ENCODE data around the gene NPS. TPM values are rescaled to one million over a fixed set of nuclear protein-coding genes. Genes with fewer than 3 reads are reported as not detected.

NPS gene
- total RNA-seq, 1 experiment from 2014 or later: not detected

GRCh38 chr10:127580822-127581221 is 31.7 kb downstream of the NPS start:
- no TSS peak for BruUV-seq (replicated peaks)
- Histone ChIP-seq H3K9me3 (no peaks in the 10 kb centered on the region), H3K4me3 (ENCODE audit: low read depth, low read length) (no peak overlapping the region), H3K27me3 (replicated peaks; ENCODE audit: control insufficient read depth, insufficient read depth, low read length) (no peaks in the 10 kb centered on the region; the same call in 1 of the 2 replicates), H3K36me3 (ENCODE audit: control insufficient read depth, insufficient read depth, low read length) (no peaks in the 10 kb centered on the region), H3K4me1 (no peaks in the 10 kb centered on the region)
- Mint-ChIP-seq H3K27me3 (ENCODE audit: insufficient read depth, unreplicated experiment) (peaks cover 14% of the 10 kb centered on the region), H3K4me3 (ENCODE audit: unreplicated experiment) (no peak overlapping the region), H3K4me1 (ENCODE audit: low read depth, unreplicated experiment) (no peaks in the 10 kb centered on the region), H3K36me3 (ENCODE audit: insufficient read depth, unreplicated experiment) (no peaks in the 10 kb centered on the region), H3K9me3 (ENCODE audit: unreplicated experiment) (no peaks in the 10 kb centered on the region), H3K27ac (ENCODE audit: unreplicated experiment) (no peak overlapping the region)
- POLR2A ChIA-PET: no interaction called here
- no peak for DNase-seq
- CTCF ChIA-PET: no interaction called here
- no peak for TF ChIP-seq CTCF (IDR thresholded peaks at IDR 0.05; ENCODE audit: insufficient read depth in 1 of 2, low read depth in 1 of 2, low read length in 1 of 2, severe bottlenecking in 1 of 2, unreplicated experiment in 1 of 2)
- intact Hi-C loops (cut with micrococcal nuclease; ENCODE audit: unreplicated experiment): no loop called here

GRCh38 chr10:127585519-127586023 is 36.5 kb downstream of the NPS start:
- ChIA-PET POLR2A (no interaction called here), CTCF (no interaction called here)
- intact Hi-C loops (cut with micrococcal nuclease; ENCODE audit: unreplicated experiment): no loop called here
- BruUV-seq (replicated peaks): no TSS peak
- Mint-ChIP-seq H3K4me3 (ENCODE audit: unreplicated experiment) (no peak overlapping the region), H3K4me1 (ENCODE audit: low read depth, unreplicated experiment) (no peaks in the 10 kb centered on the region), H3K27ac (ENCODE audit: unreplicated experiment) (no peak overlapping the region), H3K27me3 (ENCODE audit: insufficient read depth, unreplicated experiment) (peaks cover 4% of the 10 kb centered on the region), H3K36me3 (ENCODE audit: insufficient read depth, unreplicated experiment) (no peaks in the 10 kb centered on the region), H3K9me3 (ENCODE audit: unreplicated experiment) (no peaks in the 10 kb centered on the region)
- TF ChIP-seq CTCF (IDR thresholded peaks at IDR 0.05; ENCODE audit: insufficient read depth in 1 of 2, low read depth in 1 of 2, low read length in 1 of 2, severe bottlenecking in 1 of 2, unreplicated experiment in 1 of 2): no peak
- Histone ChIP-seq H3K9me3 (no peaks in the 10 kb centered on the region), H3K4me3 (ENCODE audit: low read depth, low read length) (no peak overlapping the region), H3K4me1 (no peaks in the 10 kb centered on the region), H3K27me3 (replicated peaks; ENCODE audit: control insufficient read depth, insufficient read depth, low read length) (no peaks in the 10 kb centered on the region; the same call in 1 of the 2 replicates), H3K36me3 (ENCODE audit: control insufficient read depth, insufficient read depth, low read length) (no peaks in the 10 kb centered on the region)
- no peak for DNase-seq

GRCh38 chr10:127587668-127588365 is 38.7 kb downstream of the NPS start:
- H3K4me3 Mint-ChIP-seq (ENCODE audit: unreplicated experiment): no peak overlapping the region
- peaks cover 4% of the 10 kb centered on the region for H3K27me3 Mint-ChIP-seq (ENCODE audit: insufficient read depth, unreplicated experiment)
- CTCF ChIA-PET: no interaction called here
- H3K36me3 ChIP-seq (ENCODE audit: control insufficient read depth, insufficient read depth, low read length): no peaks in the 10 kb centered on the region
- H3K9me3 Mint-ChIP-seq (ENCODE audit: unreplicated experiment): no peaks in the 10 kb centered on the region
- no peak overlapping the region for H3K27ac Mint-ChIP-seq (ENCODE audit: unreplicated experiment)
- no peaks in the 10 kb centered on the region for H3K36me3 Mint-ChIP-seq (ENCODE audit: insufficient read depth, unreplicated experiment)
- no peak for TF ChIP-seq CTCF (IDR thresholded peaks at IDR 0.05; ENCODE audit: insufficient read depth in 1 of 2, low read depth in 1 of 2, low read length in 1 of 2, severe bottlenecking in 1 of 2, unreplicated experiment in 1 of 2)
- H3K9me3 ChIP-seq: no peaks in the 10 kb centered on the region
- intact Hi-C loops (cut with micrococcal nuclease; ENCODE audit: unreplicated experiment): no loop called here
- no peaks in the 10 kb centered on the region; the same call in 1 of the 2 replicates for H3K27me3 ChIP-seq (replicated peaks; ENCODE audit: control insufficient read depth, insufficient read depth, low read length)
- no peak for DNase-seq
- no peaks in the 10 kb centered on the region for H3K4me1 Mint-ChIP-seq (ENCODE audit: low read depth, unreplicated experiment)
- H3K4me3 ChIP-seq (ENCODE audit: low read depth, low read length): no peak overlapping the region
- no TSS peak for BruUV-seq (replicated peaks)
- POLR2A ChIA-PET: no interaction called here
- no peaks in the 10 kb centered on the region for H3K4me1 ChIP-seq

Data from Caco-2 (cell line).